ENCODE measurements around the gene ELOA. TPM values are rescaled to one million over a fixed set of nuclear protein-coding genes. Genes with fewer than 3 reads are reported as not detected.
"Not testable (repeated sequence)": the region's sequence is repeated elsewhere in the genome, so short reads cannot be mapped to it uniquely, and the experiment has no call there.

Gene ELOA
- polyA plus RNA-seq, 4 donors, result 30.4 to 36.3 (median 34.4) TPM

- peak in 3 of 4 donors; percentile 79 to 87 (median 80) for DNase-seq (ENCODE audit: low read depth in 4 of 4, low spot score in 2 of 4)
These were observed 34.9 kb downstream of the ELOA start, which contains the start of gene PITHD1 for GRCh38 chr1:23777979-23778814. Gene PITHD1 (plus strand): TSS chr1:23778418. CDS start chr1:23778516, 98 bp downstream.

DNA sequence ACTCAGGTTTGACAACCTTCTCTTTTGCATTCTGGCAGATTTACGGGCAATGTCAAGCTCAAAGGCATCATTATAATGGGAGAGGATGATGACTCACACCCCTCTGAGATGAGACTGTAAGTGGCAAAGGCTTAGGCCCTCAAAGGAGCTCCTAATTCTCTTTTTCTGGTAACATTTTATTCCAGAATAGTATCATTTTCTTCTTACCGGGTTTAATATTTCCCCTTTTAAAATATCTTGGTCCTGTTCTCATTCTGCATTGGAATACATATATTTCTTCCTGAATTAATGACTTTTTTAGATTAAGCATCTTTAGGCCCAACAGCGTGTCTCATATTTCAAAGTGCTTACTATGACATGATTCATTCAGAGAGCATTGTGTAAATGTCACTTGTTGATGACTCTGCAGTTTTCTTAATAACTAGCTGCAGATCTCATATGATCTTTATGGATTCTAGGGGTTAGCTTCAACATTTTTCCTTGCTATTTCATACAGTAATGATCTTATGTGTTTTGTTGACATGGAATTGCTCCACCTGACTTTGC lies 36.6 kb downstream of the ELOA start:
- DNase-seq (ENCODE audit: low read depth in 4 of 4, low spot score in 2 of 4), result no peak

DNA sequence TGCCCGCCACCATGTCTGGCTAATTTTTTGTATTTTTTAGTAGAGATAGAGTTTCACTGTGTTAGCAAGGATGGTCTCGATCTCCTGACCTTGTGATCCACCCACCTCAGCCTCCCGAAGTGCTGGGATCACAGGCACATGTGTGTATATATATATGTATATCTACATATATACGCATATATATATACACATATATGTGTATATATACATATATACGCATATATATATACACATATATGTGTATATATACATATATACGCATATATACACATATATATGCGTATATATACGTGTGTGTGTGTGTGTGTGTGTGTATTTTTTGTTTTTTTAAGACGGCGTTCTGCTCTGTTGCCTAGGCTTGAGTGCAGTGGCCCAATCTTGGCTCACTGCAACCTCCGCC lies 39.9 kb downstream of the ELOA start:
- DNase-seq (ENCODE audit: low read depth in 4 of 4, low spot score in 2 of 4), result not testable (repeated sequence)

GRCh38 chr1:23784846-23785245 lies 41.6 kb downstream of the ELOA start:
- DNase-seq (ENCODE audit: low read depth in 4 of 4, low spot score in 2 of 4), result no peak

DNA sequence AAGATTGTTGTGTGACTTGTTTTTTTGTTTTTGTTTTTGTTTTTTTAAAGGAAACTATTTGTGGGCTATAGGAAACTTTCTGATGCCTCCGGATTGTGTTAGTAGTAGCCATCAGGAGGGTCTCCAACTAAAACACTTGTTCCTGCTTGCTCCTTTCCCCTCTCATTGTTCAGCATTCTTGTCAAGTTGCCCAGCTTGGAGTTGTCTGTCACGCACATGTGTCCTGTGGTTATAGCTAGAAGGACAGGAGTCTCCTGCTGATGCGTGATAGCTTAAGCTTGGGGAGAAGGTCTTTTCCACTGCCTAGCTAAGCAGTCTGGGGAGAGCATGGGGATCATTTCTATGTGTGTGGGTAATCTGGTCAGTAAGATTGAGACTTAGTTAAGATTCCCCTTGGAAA lies 44.4 kb downstream of the ELOA start:
- DNase-seq (ENCODE audit: low read depth in 4 of 4, low spot score in 2 of 4), result no peak

DNA sequence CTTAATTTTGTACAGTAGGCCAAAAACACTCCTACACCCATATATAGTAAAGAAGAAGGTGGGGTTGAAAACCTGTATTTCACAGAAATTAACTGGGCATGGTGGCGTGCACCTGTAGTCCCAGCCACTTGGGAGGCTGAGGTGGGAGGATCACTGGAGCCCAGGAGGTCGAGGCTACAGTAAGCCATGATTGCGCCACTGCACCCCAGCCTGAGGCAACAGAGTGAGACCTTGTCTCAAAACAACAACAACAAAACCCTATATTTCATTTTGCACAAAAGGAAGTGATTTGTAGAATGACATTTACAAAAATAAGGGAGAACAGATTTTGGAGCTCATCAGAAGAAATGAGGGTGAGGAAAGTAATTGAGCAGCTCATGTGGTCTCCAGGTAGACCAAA lies 45.4 kb downstream of the ELOA start:
- no peak for DNase-seq (ENCODE audit: low read depth in 4 of 4, low spot score in 2 of 4)

- peak in 3 of 4 donors; percentile 48 to 88 (median 86) for DNase-seq (ENCODE audit: low read depth in 4 of 4, low spot score in 2 of 4)
These were observed 47.6 kb downstream of the ELOA start, which contains the start of gene LYPLA2 for GRCh38 chr1:23790696-23791515. Gene LYPLA2 (plus strand): TSS chr1:23791145. CDS start chr1:23792683, 1,538 bp downstream.

- no peak for DNase-seq (ENCODE audit: low read depth in 4 of 4, low spot score in 2 of 4)
These were observed 48.3 kb downstream of the ELOA start for GRCh38 chr1:23791516-23792047.

DNA sequence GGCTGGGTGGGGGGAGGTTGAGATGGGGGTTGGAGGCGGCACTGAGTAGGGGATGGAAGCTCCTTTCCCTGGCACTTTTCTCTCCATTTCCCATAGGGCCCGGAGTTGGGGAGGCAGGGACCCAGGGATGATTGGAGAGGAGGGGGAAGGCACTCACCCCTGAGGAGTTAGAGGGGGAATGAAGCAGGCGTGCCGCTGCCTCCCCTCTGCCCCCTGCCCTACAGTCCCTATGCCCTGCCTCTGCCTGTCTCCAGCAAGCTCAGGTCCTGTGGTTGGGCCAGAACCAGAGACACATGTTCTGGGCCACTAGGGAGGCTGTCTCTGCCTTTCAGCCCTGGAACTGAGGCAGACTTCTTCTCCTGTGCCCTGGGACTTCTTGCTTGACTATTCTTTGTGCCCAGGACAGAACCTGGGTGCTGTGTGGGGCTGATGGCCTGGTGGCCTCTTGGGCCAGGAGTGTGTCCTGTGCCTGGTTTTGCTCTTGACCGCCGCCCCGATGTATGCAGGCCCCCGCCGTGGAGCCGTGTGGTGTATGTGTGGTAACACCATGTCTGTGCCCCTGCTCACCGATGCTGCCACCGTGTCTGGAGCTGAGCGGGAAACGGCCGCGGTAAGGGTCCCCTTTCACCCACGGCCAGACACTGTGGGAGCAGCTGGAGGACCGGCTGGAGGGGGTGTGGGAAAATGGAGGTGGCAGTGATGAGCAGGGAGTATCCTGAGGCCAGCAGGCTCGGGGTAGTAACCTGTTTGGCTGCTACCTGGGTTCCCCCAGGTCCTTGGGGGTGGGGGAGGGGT lies 49.1 kb downstream of the ELOA start:
- no peak for DNase-seq (ENCODE audit: low read depth in 4 of 4, low spot score in 2 of 4)

DNA sequence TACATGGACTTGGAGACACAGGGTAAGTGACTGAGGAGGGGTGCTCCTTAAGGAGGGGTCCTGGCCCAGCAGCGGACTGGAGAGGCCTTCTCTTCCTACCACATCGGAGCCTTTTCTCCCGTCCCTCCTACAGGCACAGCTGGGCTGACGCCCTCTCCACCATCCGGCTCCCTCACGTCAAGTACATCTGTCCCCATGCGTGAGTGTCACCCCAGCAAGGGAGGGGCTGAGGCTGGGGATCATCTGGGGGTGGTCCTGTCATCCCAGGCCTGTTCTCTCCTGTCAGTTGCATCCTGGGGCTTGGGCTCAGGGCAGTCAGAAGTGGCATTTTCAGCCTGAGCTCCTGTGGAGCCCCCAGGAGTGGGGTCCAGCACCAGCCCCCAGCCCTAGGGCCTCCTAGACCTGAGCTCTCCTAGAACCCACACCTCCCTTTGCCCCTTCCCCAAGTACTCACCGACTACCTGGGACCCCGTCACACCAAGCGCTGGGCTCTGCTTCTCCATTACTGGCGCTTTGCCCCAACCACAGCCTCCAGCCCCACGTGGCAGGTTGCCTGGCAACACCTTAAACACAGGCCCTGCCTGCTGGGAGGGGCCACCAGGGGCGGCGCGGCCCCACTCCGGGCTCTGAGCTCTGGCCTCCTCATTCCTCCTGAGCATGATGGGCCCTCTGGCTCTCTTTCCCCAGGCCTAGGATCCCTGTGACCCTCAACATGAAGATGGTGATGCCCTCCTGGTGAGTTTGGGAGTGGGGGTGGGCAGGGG lies 49.9 kb downstream of the ELOA start:
- DNase-seq (ENCODE audit: low read depth in 4 of 4, low spot score in 2 of 4), result no peak

DNA sequence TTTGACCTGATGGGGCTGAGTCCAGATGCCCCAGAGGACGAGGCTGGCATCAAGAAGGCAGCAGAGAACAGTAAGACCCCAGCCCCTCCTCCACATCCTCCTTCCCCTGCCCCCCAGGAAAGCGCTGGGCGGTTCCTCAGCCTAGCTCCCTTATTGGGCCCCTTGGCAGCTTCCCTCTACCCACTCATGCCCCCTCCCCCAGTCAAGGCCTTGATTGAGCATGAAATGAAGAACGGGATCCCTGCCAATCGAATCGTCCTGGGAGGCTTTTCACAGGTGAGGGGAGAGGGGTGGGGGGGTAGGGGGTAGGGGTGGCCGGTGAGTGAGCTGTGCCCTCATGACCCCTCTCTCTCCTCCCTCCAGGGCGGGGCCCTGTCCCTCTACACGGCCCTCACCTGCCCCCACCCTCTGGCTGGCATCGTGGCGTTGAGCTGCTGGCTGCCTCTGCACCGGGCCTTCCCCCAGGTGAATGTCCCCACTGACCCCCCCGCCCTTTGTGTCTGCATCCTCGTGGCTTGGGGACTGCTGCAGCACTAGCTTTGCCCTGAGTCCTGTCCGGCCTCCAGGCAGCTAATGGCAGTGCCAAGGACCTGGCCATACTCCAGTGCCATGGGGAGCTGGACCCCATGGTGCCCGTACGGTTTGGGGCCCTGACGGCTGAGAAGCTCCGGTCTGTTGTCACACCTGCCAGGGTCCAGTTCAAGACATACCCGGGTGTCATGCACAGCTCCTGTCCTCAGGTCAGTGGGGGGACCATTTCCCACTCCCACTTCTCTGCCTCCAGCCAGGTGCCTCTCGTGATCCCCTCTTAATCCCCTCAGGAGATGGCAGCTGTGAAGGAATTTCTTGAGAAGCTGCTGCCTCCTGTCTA lies 50.8 kb downstream of the ELOA start:
- DNase-seq (ENCODE audit: low read depth in 4 of 4, low spot score in 2 of 4), result no peak

DNA sequence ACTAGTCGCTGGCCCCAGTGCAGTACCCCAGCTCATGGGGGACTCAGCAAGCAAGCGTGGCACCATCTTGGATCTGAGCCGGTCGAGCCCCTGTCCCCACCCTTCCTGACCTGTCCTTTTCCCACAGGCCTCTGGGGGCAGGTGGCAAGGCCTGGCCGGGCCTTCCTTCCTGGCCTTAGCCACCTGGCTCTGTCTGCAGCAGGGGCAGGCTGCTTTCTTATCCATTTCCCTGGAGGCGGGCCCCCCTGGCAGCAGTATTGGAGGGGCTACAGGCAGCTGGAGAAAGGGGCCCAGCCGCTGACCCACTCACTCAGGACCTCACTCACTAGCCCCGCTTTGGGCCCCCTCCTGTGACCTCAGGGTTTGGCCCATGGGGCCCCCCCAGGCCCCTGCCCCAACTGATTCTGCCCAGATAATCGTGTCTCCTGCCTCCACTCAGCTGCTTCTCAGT lies 51.5 kb downstream of the ELOA start:
- DNase-seq (ENCODE audit: low read depth in 4 of 4, low spot score in 2 of 4), result not testable (repeated sequence)

DNA sequence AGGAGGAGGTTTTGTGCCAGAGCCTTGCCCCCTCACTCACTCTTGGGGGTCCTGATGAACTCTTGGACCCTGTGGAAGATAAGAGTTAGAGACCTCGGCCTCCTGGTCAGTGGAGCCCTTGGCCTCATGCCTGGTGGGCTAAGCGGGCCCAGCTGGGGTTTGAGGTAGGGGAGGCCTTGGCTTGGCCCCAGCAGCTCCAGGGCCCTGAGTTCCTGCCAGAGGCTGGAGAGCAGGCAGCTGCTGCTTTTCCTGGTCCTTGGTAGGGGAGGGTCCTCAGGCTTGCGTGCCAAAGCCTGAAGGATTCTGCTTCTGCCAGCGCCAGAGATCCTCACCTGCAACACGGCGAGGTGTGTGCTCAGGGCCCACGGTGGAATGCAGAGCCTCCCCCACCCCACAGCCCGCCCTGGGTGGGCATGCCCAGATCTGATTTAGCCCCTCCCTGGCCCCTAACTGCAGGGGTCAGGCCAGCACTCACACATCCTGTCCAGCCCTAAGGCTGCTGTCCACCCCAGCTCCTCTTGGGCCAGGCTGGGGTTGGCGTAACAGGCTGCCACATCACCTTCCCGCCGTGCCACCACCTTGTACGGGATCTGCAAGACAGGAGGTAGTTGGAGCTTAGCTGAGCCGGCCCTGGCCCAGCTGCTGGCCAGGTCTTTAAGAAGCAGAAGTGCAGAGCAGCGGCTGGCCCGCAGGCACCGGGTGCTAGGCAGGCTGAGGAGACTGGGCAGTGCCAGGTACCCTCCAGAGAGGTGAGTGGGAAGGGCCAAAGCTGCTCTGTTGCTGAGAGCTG lies 52.6 kb downstream of the ELOA start:
- no peak for DNase-seq (ENCODE audit: low read depth in 4 of 4, low spot score in 2 of 4)

DNA sequence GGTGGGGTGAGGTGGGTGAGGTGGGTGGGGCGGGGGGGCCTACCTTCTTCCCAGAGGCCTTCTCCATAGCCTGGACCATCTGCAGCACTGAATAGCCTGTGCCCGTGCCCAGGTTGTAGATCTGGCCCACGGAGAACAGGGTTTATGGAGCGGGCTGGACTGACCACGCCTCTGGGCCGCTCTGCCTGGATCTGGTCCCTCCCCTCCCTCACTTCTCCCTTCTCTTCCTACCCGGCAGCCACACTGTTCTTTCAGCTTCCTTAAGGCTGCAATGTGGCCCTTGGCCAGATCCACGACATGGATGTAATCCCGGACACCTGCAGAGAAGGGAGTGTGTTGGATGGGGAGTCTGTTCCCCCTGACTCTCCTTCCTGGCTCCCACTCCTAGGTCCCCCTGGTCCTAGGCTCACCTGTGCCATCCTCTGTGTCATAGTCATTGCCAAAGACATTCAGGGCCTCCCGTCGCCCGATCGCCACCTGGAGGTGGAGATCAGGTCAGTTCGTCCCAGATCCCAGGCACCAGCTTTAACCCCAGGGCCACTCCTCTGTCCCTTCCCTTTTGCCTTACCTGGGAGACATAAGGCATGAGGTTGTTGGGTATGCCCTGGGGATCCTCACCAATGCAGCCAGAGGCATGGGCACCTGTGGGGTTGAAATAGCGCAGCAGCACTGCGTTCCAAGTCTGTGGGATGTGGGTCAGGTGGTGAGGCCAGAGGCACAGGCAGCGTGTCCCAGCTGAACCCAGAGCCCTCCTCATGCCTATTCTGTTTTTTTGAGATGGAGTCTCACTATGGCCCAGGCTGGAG lies 53.4 kb downstream of the ELOA start:
- DNase-seq (ENCODE audit: low read depth in 4 of 4, low spot score in 2 of 4), result no peak

- no peak for DNase-seq (ENCODE audit: low read depth in 4 of 4, low spot score in 2 of 4)
These were observed 54.5 kb downstream of the ELOA start for GRCh38 chr1:23797478-23798448.
